Pancreas (tissue), 10 donors: ENCODE results near the gene PUS7. TPM values are rescaled to one million over a fixed set of nuclear protein-coding genes. Genes with fewer than 3 reads are reported as not detected.
"Not testable (repeated sequence)": the region's sequence is repeated elsewhere in the genome, so short reads cannot be mapped to it uniquely, and the experiment has no call there.

Source experiments
- ATAC-seq, 4 donors: fragments of 200-7000 bp; cut with Tn5 transposase; one replicate each; pipeline versions ENCODE4 v1.8.0 to v1.9.1; 2020; ENCODE audit warnings: mild to moderate bottlenecking in 4 of 4, moderate library complexity in 4 of 4
- DNase-seq, 6 donors: peaks; one replicate each; pipeline ENCODE4 v3.0.0-alpha.2; 2020
- FAIRE-seq: peaks from 2 replicates; lab custom pipeline; 2012; peaks lifted over from hg19 to GRCh38; lab: Jason Lieb, UNC
- H3K27ac ChIP-seq, 4 donors: fragments of 200-600 bp; sonication (generic); 1 replicate in 3 of 4; 2 replicates in 1 of 4; pipeline versions ENCODE4 v1.5.0 to v1.8.0; 2020
- H3K27me3 ChIP-seq, 4 donors: fragments of 200-600 bp; one replicate each; pipeline ENCODE4 v1.8.0; 2021
- H3K36me3 ChIP-seq, 3 donors: fragments of 200-600 bp; sonication (generic) in 1 of 3; one replicate each; pipeline versions ENCODE4 v1.5.0 to v1.8.0; 2020 to 2021
- H3K4me1 ChIP-seq, 3 donors: fragments of 200-600 bp; one replicate each; pipeline ENCODE4 v1.8.0; 2021
- H3K4me3 ChIP-seq, 4 donors: fragments of 200-600 bp; sonication (generic) in 2 of 4; one replicate each; pipeline versions ENCODE4 v1.5.0 to v1.8.0; 2020 to 2021
- H3K9me3 ChIP-seq, 4 donors: fragments of 200-600 bp; one replicate each; pipeline ENCODE4 v1.8.0; 2021
- CTCF ChIP-seq, 4 donors: fragments of 200-600 bp; sonication (generic) in 3 of 4; IDR thresholded peaks; one replicate each; pipeline versions ENCODE4 v1.5.0 to v1.8.0; 2021; ENCODE audit warnings: antibody characterized with exemption in 4 of 4
- WGBS, 2 donors: extraction: QIAGEN DNeasy Blood & Tissue Kit; methylation state at CpG; one replicate each; pipeline ENCODE4 v1.1.7; 2013; 5-methylcytosine and 5-hydroxymethylcytosine counted together
- intact Hi-C, 3 donors: fragments of 100-400 bp; cut with DNase I; formaldehyde crosslinking; loops; one replicate each; pipeline versions ENCODE4 v1.11.1 to v1.14.2; 2022
- polyA plus RNA-seq, 2 donors: library from polyadenylated mRNA; stranded (reverse); fragments of 200-250 nt; gene quantifications; one replicate each; pipeline ENCODE4 v1.2.3, GENCODE V29; 2013
- total RNA-seq, 6 donors: library from RNA; stranded (reverse); fragmentation: NEBNext Ultra II Directional in 4 of 6; extraction: Animal tissue kit (Norgen Biotek cat#: 25700) in 4 of 6; gene quantifications; one replicate each; pipeline versions ENCODE4 v1.2.1 to v1.2.4, GENCODE V29; 2021 to 2023
- donor health status: healthy with polysubstance abuse.
- donor health status: DM: no; HTN: no; CAD: no; lungs with moderate emphysema.
- donor health status: DM: no; HTN: no; CAD: no.
- donor health status: control.
- donor health status: control.
- donor health status: Bipolar disorder and iron deficiency.
- donor health status: DM: yes; HTN: yes; CAD: no.
- donor health status: DM: no; HTN: no; CAD: no.
- donor health status: DM: no; HTN: no; CAD: no.
- donor health status: DM: yes; HTN: yes; CAD: no.

PUS7 gene
- total and polyA plus RNA-seq, 8 donors = 3.3 to 7.3 (median 5.5) TPM

GRCh38 chr7:105461518-105461917 lies 60.6 kb downstream of the PUS7 start:
- 72 to 79% methylated on average over 2 of the region's 2 CpGs for WGBS, 2 donors
- no peaks in the 10 kb centered on the region for H3K9me3 ChIP-seq
- TF ChIP-seq CTCF (IDR thresholded peaks at IDR 0.05) = no peak
- no peak for FAIRE-seq
- H3K4me3 ChIP-seq = no peak overlapping the region
- no peak for ATAC-seq
- H3K4me1 ChIP-seq = peaks cover 0 to 4% (median 0%) of the 10 kb centered on the region in 3 donors
- intact Hi-C loops = no loop called here
- H3K36me3 ChIP-seq = peaks cover 0 to 7% (median 5%) of the 10 kb centered on the region in 3 donors
- H3K27ac ChIP-seq = no peak overlapping the region
- no peaks in the 10 kb centered on the region for H3K27me3 ChIP-seq
- no peak for DNase-seq

GRCh38 chr7:105457619-105458225 lies 64.3 kb downstream of the PUS7 start:
- DNase-seq (no peak), ATAC-seq (no peak), FAIRE-seq (no peak)
- H3K4me1 ChIP-seq = no peaks in the 10 kb centered on the region
- intact Hi-C loops = no loop called here
- H3K27me3 ChIP-seq = no peaks in the 10 kb centered on the region
- 86 to 90% methylated on average over 8 of the region's 8 CpGs for WGBS, 2 donors
- H3K27ac ChIP-seq = no peak overlapping the region
- H3K4me3 ChIP-seq = no peak overlapping the region
- H3K9me3 ChIP-seq = no peaks in the 10 kb centered on the region
- no peak for TF ChIP-seq CTCF (IDR thresholded peaks at IDR 0.05)
- peaks cover 0 to 7% (median 5%) of the 10 kb centered on the region in 3 donors for H3K36me3 ChIP-seq

GRCh38 chr7:105454921-105455320 lies 67.2 kb downstream of the PUS7 start:
- FAIRE-seq = no peak
- intact Hi-C loops = no loop called here
- Histone ChIP-seq H3K4me3 (no peak overlapping the region), H3K27me3 (no peaks in the 10 kb centered on the region), H3K9me3 (no peaks in the 10 kb centered on the region), H3K27ac (no peak overlapping the region), H3K36me3 (peaks cover 0 to 5% (median 0%) of the 10 kb centered on the region in 3 donors), H3K4me1 (no peaks in the 10 kb centered on the region)
- no peak for TF ChIP-seq CTCF (IDR thresholded peaks at IDR 0.05)
- ATAC-seq = no peak
- 75 to 76% methylated on average over 2 of the region's 2 CpGs for WGBS, 2 donors
- DNase-seq = no peak

GRCh38 chr7:105454095-105454747 lies 67.8 kb downstream of the PUS7 start:
- no peak for TF ChIP-seq CTCF (IDR thresholded peaks at IDR 0.05)
- intact Hi-C loops = no loop called here
- H3K4me3 ChIP-seq = no peak overlapping the region
- no peak overlapping the region for H3K27ac ChIP-seq
- FAIRE-seq (no peak), DNase-seq (no peak), ATAC-seq (no peak)
- no peaks in the 10 kb centered on the region for H3K4me1 ChIP-seq
- H3K9me3 ChIP-seq = no peaks in the 10 kb centered on the region
- H3K36me3 ChIP-seq = peaks cover 0 to 5% (median 0%) of the 10 kb centered on the region in 3 donors
- H3K27me3 ChIP-seq = no peaks in the 10 kb centered on the region
- 57 to 58% methylated on average over 3 of the region's 3 CpGs for WGBS, 2 donors

- FAIRE-seq (no peak), ATAC-seq (no peak), DNase-seq (no peak)
- Histone ChIP-seq H3K9me3 (no peaks in the 10 kb centered on the region), H3K27ac (no peak overlapping the region), H3K36me3 (peaks cover 0 to 4% (median 0%) of the 10 kb centered on the region in 3 donors), H3K4me1 (no peaks in the 10 kb centered on the region), H3K27me3 (no peaks in the 10 kb centered on the region), H3K4me3 (no peak overlapping the region)
- intact Hi-C loops = no loop called here
- WGBS, 2 donors = 65 to 69% methylated on average over 2 of the region's 2 CpGs
- no peak for TF ChIP-seq CTCF (IDR thresholded peaks at IDR 0.05)
Measured at GRCh38 chr7:105452085-105452484, 70.0 kb downstream of the PUS7 start.

GRCh38 chr7:105450870-105451269 lies 71.2 kb downstream of the PUS7 start:
- H3K27ac ChIP-seq, intact Hi-C loops, FAIRE-seq, H3K9me3 ChIP-seq, H3K4me1 ChIP-seq, H3K27me3 ChIP-seq, H3K36me3 ChIP-seq, ATAC-seq, H3K4me3 ChIP-seq, DNase-seq: not testable (repeated sequence)
- 83 to 94% methylated on average over 5 of the region's 5 CpGs for WGBS, 2 donors
